GM13977 (cell line): Measurements from ENCODE around the gene SUN1.

ENCODE experiments used
- DNase-seq: peaks from one replicate; pipeline ENCODE4 v3.0.0; 2012; ENCODE audit warnings: low spot score
- CTCF ChIP-seq: IDR thresholded peaks from 2 replicates; pipeline ENCODE4 v1.5.1; 2012; ENCODE audit warnings: mild to moderate bottlenecking, control low read depth; ENCODE audit not compliant: insufficient read depth; ENCODE audit errors: extremely low read depth, missing control alignments
- in situ Hi-C: fragments of 300-500 bp; cut with MboI; formaldehyde crosslinking; loops from one replicate; pipeline ENCODE4 v1.12.0; 2022; ENCODE audit warnings: low sequenced_read_pairs, low pct_unique_long_range_greater_than_20kb, mixed read lengths, inconsistent platforms; ENCODE audit not compliant: unreplicated experiment

SUN1 gene

GRCh38 chr7:856444-857095, 24.3 kb downstream of the SUN1 start:
- DNase-seq, result no peak
- TF ChIP-seq CTCF, result no peak
- in situ Hi-C loops, result no loop called here

- no peak for TF ChIP-seq CTCF
- in situ Hi-C loops, result no loop called here
- no peak for DNase-seq
Observed at GRCh38 chr7:857661-858060, 25.4 kb downstream of the SUN1 start.

- no peak for TF ChIP-seq CTCF
- DNase-seq, result no peak
- in situ Hi-C loops, result loop anchor here (10.0 kb wide), 1 partner anchor 75 kb away; no protein-coding TSS in a partner anchor
Observed at GRCh38 chr7:859359-860030, 27.2 kb downstream of the SUN1 start.

GRCh38 chr7:860149-860548, 27.9 kb downstream of the SUN1 start:
- in situ Hi-C loops, result loop anchor here (10.0 kb wide), 1 partner anchor 75 kb away; no protein-coding TSS in a partner anchor
- no peak for TF ChIP-seq CTCF
- no peak for DNase-seq

- in situ Hi-C loops, result loop anchor here (10.0 kb wide), 1 partner anchor 76 kb away; no protein-coding TSS in a partner anchor
- TF ChIP-seq CTCF, result no peak
- no peak for DNase-seq
Observed at GRCh38 chr7:861222-861621, 28.9 kb downstream of the SUN1 start.

GRCh38 chr7:862157-862556, 29.9 kb downstream of the SUN1 start:
- in situ Hi-C loops, result loop anchor here (10.0 kb wide), 1 partner anchor 77 kb away; no protein-coding TSS in a partner anchor
- TF ChIP-seq CTCF, result no peak
- no peak for DNase-seq
